HCT116 (cell line): ENCODE measurements around the gene BSND. TPM values are rescaled to one million over a fixed set of nuclear protein-coding genes. Genes with fewer than 3 reads are reported as not detected.

Source experiments
- ATAC-seq: fragments of 200-7000 bp; cut with Tn5 transposase; 2 replicates; pipeline ENCODE4 v1.9.1; 2020; ENCODE audit warnings: mild to moderate bottlenecking, moderate library complexity
- BruUV-seq: library from RNA; stranded (reverse); fragments of 400-500 nt; replicated peaks from 2 replicates; lab custom pipeline; 2021; lab: Mats Ljungman, UMichigan
- CTCF ChIA-PET: fragments of 300-600 bp; sonication (Branson Sonifier 250); formaldehyde crosslinking; loops from one replicate; lab custom pipeline; 2021; ENCODE audit warnings: antibody characterized with exemption; lab: Charles Lee
- POLR2A ChIA-PET: fragments of 300-600, 350-600 bp; sonication (Branson Sonifier 250); formaldehyde crosslinking; loops from one replicate; lab custom pipeline; 2021; ENCODE audit warnings: antibody characterized with exemption; lab: Charles Lee
- RAD21 ChIA-PET, 2 experiments: fragments of 300-600 bp; sonication (Branson Sonifier 250); formaldehyde crosslinking; loops; one replicate each; lab custom pipeline; 2023; ENCODE audit warnings: low total read pairs in 2 of 2; ENCODE audit not compliant: uncharacterized antibody in 2 of 2, unreplicated experiment in 2 of 2, low non-redundant PET in 1 of 2; lab: Charles Lee
- DNase-seq: peaks from one replicate; pipeline ENCODE4 v3.0.0-alpha.2; 2010; ENCODE audit warnings: low read depth, low spot score
- H2AFZ ChIP-seq: fragments of 200-600 bp; shearing (Covaris generic), sonication (generic); 2 replicates; pipeline ENCODE4 v1.6.1; 2017; ENCODE audit warnings: low read depth, mixed run types, mixed read lengths, antibody characterized with exemption, low read length; ENCODE audit not compliant: poor library complexity, severe bottlenecking
- H3K27ac ChIP-seq: 2 replicates; pipeline ENCODE4 v1.5.1; 2012; ENCODE audit warnings: low read depth, low read length
- H3K27me3 ChIP-seq: fragments of 200-600 bp; sonication (generic); 2 replicates; pipeline ENCODE4 v1.6.1; 2016; ENCODE audit warnings: mixed run types, low read length, mixed read lengths; ENCODE audit not compliant: insufficient read depth
- H3K36me3 ChIP-seq, 2 experiments: fragments of 200-500 bp in 1 of 2; fragments of 200-600 bp in 1 of 2; sonication (Bioruptor generic) in 1 of 2; sonication (generic) in 1 of 2; 2 replicates each; pipeline versions ENCODE4 v1.5.1 to v1.6.1; 2014 to 2016; ENCODE audit warnings: low read length in 2 of 2, inconsistent platforms in 1 of 2, mixed read lengths in 1 of 2, mixed run types in 1 of 2; ENCODE audit not compliant: insufficient read depth in 2 of 2, control insufficient read depth in 1 of 2
- H3K4me1 ChIP-seq, 2 experiments: fragments of 200-600 bp in 1 of 2; sonication (generic) in 1 of 2; 2 replicates each; pipeline versions ENCODE4 v1.5.1 to v1.6.1; 2012 to 2017; ENCODE audit warnings: low read length in 2 of 2, inconsistent platforms in 1 of 2, mild to moderate bottlenecking in 1 of 2, mixed read lengths in 1 of 2, mixed run types in 1 of 2, moderate library complexity in 1 of 2; ENCODE audit not compliant: insufficient read depth in 2 of 2, control insufficient read depth in 1 of 2
- H3K4me2 ChIP-seq: fragments of 200-600 bp; sonication (generic); 2 replicates; pipeline ENCODE4 v1.6.1; 2017; ENCODE audit warnings: mixed run types, low read length, mixed read lengths
- H3K4me3 ChIP-seq, 2 experiments: fragments of 200-600 bp in 1 of 2; sonication (generic) in 1 of 2; replicated peaks in 1 of 2; 2 replicates each; pipeline ENCODE4 v1.5.1; 2011 to 2016; ENCODE audit warnings: low read length in 2 of 2, control low read depth in 1 of 2, low read depth in 1 of 2, mild to moderate bottlenecking in 1 of 2, mixed read lengths in 1 of 2, mixed run types in 1 of 2
- H3K79me2 ChIP-seq: fragments of 200-600 bp; sonication (generic); 2 replicates; pipeline ENCODE4 v1.6.1; 2017; ENCODE audit warnings: mild to moderate bottlenecking, mixed run types, low read length, moderate library complexity, mixed read lengths; ENCODE audit not compliant: insufficient read depth
- H3K9ac ChIP-seq: fragments of 200-600 bp; sonication (generic); 2 replicates; pipeline ENCODE4 v1.6.1; 2016; ENCODE audit warnings: low read length, mixed read lengths
- H3K9me2 ChIP-seq: fragments of 200-600 bp; sonication (generic), shearing (Covaris generic); 2 replicates; pipeline ENCODE4 v1.6.1; 2017; ENCODE audit warnings: mixed run types, mild to moderate bottlenecking, moderate library complexity; ENCODE audit not compliant: insufficient read depth
- H3K9me3 ChIP-seq, 2 experiments: fragments of 200-500 bp in 1 of 2; fragments of 200-600 bp in 1 of 2; sonication (Bioruptor generic) in 1 of 2; sonication (generic) in 1 of 2; 2 replicates each; pipeline ENCODE4 v1.6.1; 2014 to 2017; ENCODE audit warnings: low read length in 2 of 2, mixed read lengths in 2 of 2, inconsistent platforms in 1 of 2, low read depth in 1 of 2, mild to moderate bottlenecking in 1 of 2, mixed run types in 1 of 2, moderate library complexity in 1 of 2; ENCODE audit not compliant: control insufficient read depth in 1 of 2, insufficient read depth in 1 of 2
- H4K20me1 ChIP-seq: fragments of 200-600 bp; sonication (generic), shearing (Covaris generic); 2 replicates; pipeline ENCODE4 v1.6.1; 2017; ENCODE audit warnings: mixed run types, mild to moderate bottlenecking, moderate library complexity; ENCODE audit not compliant: insufficient read depth
- CEBPB ChIP-seq: IDR thresholded peaks from 2 replicates; pipeline ENCODE4 v1.6.1; 2012; ENCODE audit warnings: low read depth
- JUND ChIP-seq: IDR thresholded peaks from 2 replicates; pipeline ENCODE4 v1.6.1; 2012
- REST ChIP-seq: IDR thresholded peaks from 2 replicates; pipeline ENCODE4 v1.6.1; 2012; ENCODE audit warnings: low read depth
- SIN3A ChIP-seq: IDR thresholded peaks from 2 replicates; pipeline ENCODE4 v1.6.1; 2012; ENCODE audit warnings: low read depth
- YY1 ChIP-seq: IDR thresholded peaks from 2 replicates; pipeline ENCODE4 v1.6.1; 2011; ENCODE audit warnings: low read length, low read depth, moderate library complexity, mild to moderate bottlenecking; ENCODE audit not compliant: insufficient replicate concordance; ENCODE audit errors: extremely low read depth
- ZBTB33 ChIP-seq: IDR thresholded peaks from 2 replicates; pipeline ENCODE4 v1.6.1; 2011; ENCODE audit warnings: mild to moderate bottlenecking, low read length, moderate library complexity; ENCODE audit not compliant: insufficient replicate concordance; ENCODE audit errors: extremely low read depth
- intact Hi-C: fragments of 100-400 bp; cut with micrococcal nuclease; formaldehyde crosslinking; loops from 2 replicates; pipeline ENCODE4 v1.10.0; 2022
- total RNA-seq: library from RNA; stranded (reverse); gene quantifications from one replicate; pipeline ENCODE4 v1.2.1, GENCODE V29; 2021; ENCODE audit not compliant: unreplicated experiment

Gene BSND
- total RNA-seq, 1 experiment from 2014 or later, result not detected

GRCh38 chr1:54959241-54959640 lies 39.5 kb upstream of the BSND start:
- no peak overlapping the region for H3K4me2 ChIP-seq
- H3K4me3 ChIP-seq, result no peak overlapping the region
- H3K4me1 ChIP-seq, result peaks cover 6 to 13% of the 10 kb centered on the region in 2 experiments; a peak in 3 of 4 replicates
- H3K9me2 ChIP-seq, result no peaks in the 10 kb centered on the region
- TF ChIP-seq SIN3A, result no peak
- TF ChIP-seq JUND, result no peak
- no peak for TF ChIP-seq ZBTB33
- TF ChIP-seq YY1, result no peak
- TF ChIP-seq CEBPB, result no peak
- TF ChIP-seq REST, result no peak
- ChIA-PET CTCF (interaction anchor here (1.2 to 2.2 kb wide), 3 partner anchors 8 to 63 kb away, joined by 3 to 7 read pairs (median 3); no protein-coding TSS in a partner anchor), RAD21 (no interaction called here), POLR2A (no interaction called here)
- H3K9me3 ChIP-seq, result peaks cover 4 to 5% of the 10 kb centered on the region in 2 experiments; a peak in 2 of 4 replicates
- H3K27ac ChIP-seq, result no peak overlapping the region
- H2AFZ ChIP-seq, result no peak overlapping the region
- BruUV-seq, result no TSS peak
- H4K20me1 ChIP-seq, result no peaks in the 10 kb centered on the region
- intact Hi-C loops, result no loop called here
- H3K9ac ChIP-seq, result no peak overlapping the region
- no peaks in the 10 kb centered on the region for H3K79me2 ChIP-seq
- DNase-seq, result no peak
- no peaks in the 10 kb centered on the region for H3K27me3 ChIP-seq
- no peaks in the 10 kb centered on the region for H3K36me3 ChIP-seq
- ATAC-seq, result no peak
